GM23338 (cell line): ENCODE data around the gene GADD45B. TPM values are rescaled to one million over a fixed set of nuclear protein-coding genes. Genes with fewer than 3 reads are reported as not detected.

ENCODE experiments used
- ATAC-seq: fragments of 200-7000 bp; cut with Tn5 transposase; 3 replicates; pipeline ENCODE4 v1.9.1; 2020
- DNase-seq: peaks from one replicate; pipeline ENCODE4 v3.0.0-alpha.2; 2015; ENCODE audit warnings: low spot score
- H2AFZ ChIP-seq: fragments of 200-600 bp; sonication (generic); 2 replicates; pipeline ENCODE4 v1.8.0; 2016; ENCODE audit warnings: antibody characterized with exemption, mild to moderate bottlenecking, moderate library complexity
- H3F3A ChIP-seq: fragments of 200-600 bp; sonication (generic); replicated peaks from 2 replicates; pipeline ENCODE4 v1.8.0; 2017; ENCODE audit warnings: antibody characterized with exemption, mixed run types, low read depth
- H3K27ac ChIP-seq: fragments of 200-600 bp; sonication (generic); 2 replicates; pipeline ENCODE4 v1.6.1; 2016; ENCODE audit warnings: low read depth
- H3K27me3 ChIP-seq: fragments of 200-600 bp; sonication (generic); 2 replicates; pipeline ENCODE4 v1.8.0; 2016; ENCODE audit warnings: mild to moderate bottlenecking, mixed run types, moderate library complexity; ENCODE audit not compliant: insufficient read depth
- H3K36me3 ChIP-seq: fragments of 200-600 bp; sonication (generic); 2 replicates; pipeline ENCODE4 v1.8.0; 2016; ENCODE audit warnings: mild to moderate bottlenecking; ENCODE audit not compliant: insufficient read depth
- H3K4me1 ChIP-seq: fragments of 200-600 bp; sonication (generic); 2 replicates; pipeline ENCODE4 v1.8.0; 2016; ENCODE audit warnings: mild to moderate bottlenecking, moderate library complexity; ENCODE audit not compliant: insufficient read depth
- H3K4me2 ChIP-seq: fragments of 200-600 bp; sonication (generic); 2 replicates; pipeline ENCODE4 v1.7.1; 2017; ENCODE audit warnings: mixed run types
- H3K4me3 ChIP-seq: fragments of 200-600 bp; sonication (generic); 2 replicates; pipeline ENCODE4 v1.6.1; 2016; ENCODE audit warnings: mixed run types
- H3K79me2 ChIP-seq: fragments of 200-600 bp; sonication (generic); replicated peaks from 2 replicates; pipeline ENCODE4 v1.8.0; 2017; ENCODE audit warnings: mild to moderate bottlenecking; ENCODE audit not compliant: insufficient read depth
- H3K9me2 ChIP-seq: fragments of 200-600 bp; sonication (generic); 2 replicates; pipeline ENCODE4 v1.8.0; 2017; ENCODE audit not compliant: insufficient read depth
- H4K20me1 ChIP-seq: fragments of 200-600 bp; sonication (generic); replicated peaks from 2 replicates; pipeline ENCODE4 v1.8.0; 2017; ENCODE audit warnings: mild to moderate bottlenecking; ENCODE audit not compliant: insufficient read depth
- H3K27ac Mint-ChIP-seq: 2 replicates; pipeline ENCODE4 v1.8.0; 2020; ENCODE audit warnings: inconsistent platforms, mild to moderate bottlenecking, moderate library complexity, mixed read lengths
- H3K27me3 Mint-ChIP-seq: 3 replicates; pipeline ENCODE4 v1.8.0; 2022; ENCODE audit warnings: low read depth, mild to moderate bottlenecking, moderate library complexity, mixed read lengths, inconsistent platforms; ENCODE audit not compliant: insufficient read depth, poor library complexity
- H3K36me3 Mint-ChIP-seq: 3 replicates; pipeline ENCODE4 v1.8.0; 2021; ENCODE audit warnings: low read depth, mild to moderate bottlenecking, inconsistent platforms, moderate library complexity, mixed read lengths
- H3K4me1 Mint-ChIP-seq: 3 replicates; pipeline ENCODE4 v1.8.0; 2020; ENCODE audit warnings: mild to moderate bottlenecking, inconsistent platforms, mixed read lengths
- H3K4me3 Mint-ChIP-seq: 3 replicates; pipeline ENCODE4 v1.8.0; 2021; ENCODE audit warnings: moderate library complexity, mild to moderate bottlenecking, inconsistent platforms, mixed read lengths
- H3K9me3 Mint-ChIP-seq: 3 replicates; pipeline ENCODE4 v1.8.0; 2020; ENCODE audit warnings: moderate library complexity, mild to moderate bottlenecking, inconsistent platforms, mixed read lengths
- CTCF ChIP-seq, 2 experiments: fragments of 200-600 bp in 1 of 2; sonication (generic) in 1 of 2; conservative IDR thresholded peaks; 2 replicates each; pipeline versions ENCODE4 v1.5.1 to v1.6.1; 2016 to 2017; ENCODE audit warnings: antibody characterized with exemption in 2 of 2, low read depth in 2 of 2, mild to moderate bottlenecking in 2 of 2, moderate library complexity in 1 of 2
- EZH2 ChIP-seq: fragments of 200-600 bp; sonication (generic); IDR thresholded peaks from one replicate; pipeline ENCODE4 v1.8.0; 2017; ENCODE audit warnings: antibody characterized with exemption, mild to moderate bottlenecking, low read depth; ENCODE audit not compliant: unreplicated experiment
- EZH2phosphoT487 ChIP-seq: fragments of 200-600 bp; sonication (generic); IDR thresholded peaks from one replicate; pipeline ENCODE4 v1.8.1; 2018; ENCODE audit warnings: antibody characterized with exemption; ENCODE audit not compliant: unreplicated experiment
- JUNB ChIP-seq: IDR thresholded peaks from one replicate; pipeline ENCODE4 v1.6.1; 2016; ENCODE audit warnings: antibody characterized with exemption; ENCODE audit not compliant: unreplicated experiment
- NANOG ChIP-seq: IDR thresholded peaks from 2 replicates; pipeline ENCODE4 v1.6.1; 2016; ENCODE audit warnings: antibody characterized with exemption, borderline replicate concordance
- POLR2AphosphoS5 ChIP-seq: IDR thresholded peaks from 2 replicates; pipeline ENCODE4 v1.6.1; 2016; ENCODE audit warnings: antibody characterized with exemption, low read depth
- STAT1 ChIP-seq: IDR thresholded peaks from one replicate; pipeline ENCODE4 v1.6.1; 2016; ENCODE audit warnings: antibody characterized with exemption; ENCODE audit not compliant: unreplicated experiment
- ZNF114 ChIP-seq: fragments of 250-450 bp; sonication (Bioruptor Pico); IDR thresholded peaks from 2 replicates; pipeline ENCODE4 v1.5.0; 2020; ENCODE audit warnings: mild to moderate bottlenecking, moderate library complexity
- ZNF331 ChIP-seq: fragments of 250-450 bp; sonication (Bioruptor Pico); IDR thresholded peaks from 2 replicates; pipeline ENCODE4 v1.5.0; 2020; ENCODE audit warnings: low read depth, mild to moderate bottlenecking, moderate library complexity
- polyA plus RNA-seq: library from polyadenylated mRNA; unstranded; fragments of >200 nt; fragmentation: Nextera tagmentation; extraction: Ambion mirVana; gene quantifications from 2 replicates; pipeline ENCODE4 v1.2.1, GENCODE V29; 2016
- total RNA-seq: library from RNA; depleted of rRNA; stranded (reverse); fragments of >200 nt; shearing (Covaris generic); gene quantifications from 2 replicates; pipeline ENCODE4 v1.2.3, GENCODE V29; 2014
- TF ChIP-seq, protein P1 (sequence below): IDR thresholded peaks from 2 replicates; pipeline ENCODE4 v1.6.1; 2016; ENCODE audit warnings: antibody characterized with exemption
- TF ChIP-seq, protein P2 (sequence below): fragments of 250-450 bp; sonication (Bioruptor Pico); IDR thresholded peaks from 2 replicates; pipeline ENCODE4 v1.5.0; 2020; ENCODE audit warnings: mild to moderate bottlenecking, moderate library complexity
- TF ChIP-seq, protein P3 (sequence below): IDR thresholded peaks from one replicate; pipeline ENCODE4 v1.6.1; 2018; ENCODE audit warnings: antibody characterized with exemption; ENCODE audit not compliant: unreplicated experiment

The GADD45B gene
- total and polyA plus RNA-seq, 2 experiments from 2014 or later: 12.3 to 16.6 TPM

DNA sequence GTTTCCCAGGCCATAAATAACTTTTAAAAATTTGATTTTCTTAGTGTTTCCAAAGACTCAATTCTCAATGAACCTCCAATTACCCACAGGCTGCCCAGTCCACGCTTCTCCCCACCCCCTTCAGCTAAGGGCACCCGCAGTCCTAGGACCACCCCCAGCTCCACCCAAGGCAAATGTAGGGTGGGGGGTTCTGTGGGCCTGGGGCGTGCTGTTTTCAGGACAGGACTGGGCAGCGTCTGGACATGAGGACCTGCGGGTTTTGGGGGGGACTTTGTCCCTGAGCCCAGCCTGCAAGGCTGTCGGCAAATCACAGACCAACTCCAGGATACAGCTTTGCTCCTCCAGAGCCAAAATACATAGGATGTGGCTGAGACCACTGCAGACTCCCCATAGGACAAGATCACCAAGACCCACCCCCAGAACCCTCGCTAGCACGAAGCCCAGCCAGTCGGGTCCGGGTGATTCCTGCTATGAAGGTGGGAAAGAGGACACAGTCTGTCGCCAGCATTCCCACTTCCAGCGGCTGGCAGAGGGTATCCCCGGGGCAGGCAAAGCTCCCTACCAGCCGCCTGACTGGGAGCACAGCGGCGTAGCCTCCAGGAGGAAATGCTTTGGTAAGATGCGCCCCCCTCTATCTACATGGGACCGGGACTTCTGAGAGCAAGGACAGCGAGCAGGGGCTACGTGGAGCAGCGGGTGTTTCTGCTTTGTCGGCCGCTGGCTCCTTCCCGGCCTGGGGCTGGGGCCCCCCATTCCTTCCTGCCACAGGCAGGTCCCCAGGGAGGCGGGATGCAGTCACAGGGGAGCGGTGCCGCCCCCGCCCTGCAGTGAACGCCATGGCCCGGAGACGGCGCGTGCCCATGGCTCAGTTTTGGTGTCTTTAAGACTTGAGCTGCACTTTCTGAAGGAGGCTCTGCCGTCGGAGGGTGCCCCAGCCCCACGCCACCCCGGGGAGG lies 46.9 kb upstream of the GADD45B start:
- TF ChIP-seq, protein P1, sequence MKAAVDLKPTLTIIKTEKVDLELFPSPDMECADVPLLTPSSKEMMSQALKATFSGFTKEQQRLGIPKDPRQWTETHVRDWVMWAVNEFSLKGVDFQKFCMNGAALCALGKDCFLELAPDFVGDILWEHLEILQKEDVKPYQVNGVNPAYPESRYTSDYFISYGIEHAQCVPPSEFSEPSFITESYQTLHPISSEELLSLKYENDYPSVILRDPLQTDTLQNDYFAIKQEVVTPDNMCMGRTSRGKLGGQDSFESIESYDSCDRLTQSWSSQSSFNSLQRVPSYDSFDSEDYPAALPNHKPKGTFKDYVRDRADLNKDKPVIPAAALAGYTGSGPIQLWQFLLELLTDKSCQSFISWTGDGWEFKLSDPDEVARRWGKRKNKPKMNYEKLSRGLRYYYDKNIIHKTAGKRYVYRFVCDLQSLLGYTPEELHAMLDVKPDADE: no peak
- TF ChIP-seq CTCF (conservative IDR thresholded peaks at IDR 0.05; ENCODE audit: low read depth in 2 of 2) (no peak), POLR2AphosphoS5 (no peak), ZNF114 (no peak), EZH2phosphoT487 (no peak), JUNB (no peak), STAT1 (no peak), EZH2 (no peak), ZNF331 (CRISPR knock-in tag) (no peak), NANOG (no peak)
- TF ChIP-seq, protein P2, sequence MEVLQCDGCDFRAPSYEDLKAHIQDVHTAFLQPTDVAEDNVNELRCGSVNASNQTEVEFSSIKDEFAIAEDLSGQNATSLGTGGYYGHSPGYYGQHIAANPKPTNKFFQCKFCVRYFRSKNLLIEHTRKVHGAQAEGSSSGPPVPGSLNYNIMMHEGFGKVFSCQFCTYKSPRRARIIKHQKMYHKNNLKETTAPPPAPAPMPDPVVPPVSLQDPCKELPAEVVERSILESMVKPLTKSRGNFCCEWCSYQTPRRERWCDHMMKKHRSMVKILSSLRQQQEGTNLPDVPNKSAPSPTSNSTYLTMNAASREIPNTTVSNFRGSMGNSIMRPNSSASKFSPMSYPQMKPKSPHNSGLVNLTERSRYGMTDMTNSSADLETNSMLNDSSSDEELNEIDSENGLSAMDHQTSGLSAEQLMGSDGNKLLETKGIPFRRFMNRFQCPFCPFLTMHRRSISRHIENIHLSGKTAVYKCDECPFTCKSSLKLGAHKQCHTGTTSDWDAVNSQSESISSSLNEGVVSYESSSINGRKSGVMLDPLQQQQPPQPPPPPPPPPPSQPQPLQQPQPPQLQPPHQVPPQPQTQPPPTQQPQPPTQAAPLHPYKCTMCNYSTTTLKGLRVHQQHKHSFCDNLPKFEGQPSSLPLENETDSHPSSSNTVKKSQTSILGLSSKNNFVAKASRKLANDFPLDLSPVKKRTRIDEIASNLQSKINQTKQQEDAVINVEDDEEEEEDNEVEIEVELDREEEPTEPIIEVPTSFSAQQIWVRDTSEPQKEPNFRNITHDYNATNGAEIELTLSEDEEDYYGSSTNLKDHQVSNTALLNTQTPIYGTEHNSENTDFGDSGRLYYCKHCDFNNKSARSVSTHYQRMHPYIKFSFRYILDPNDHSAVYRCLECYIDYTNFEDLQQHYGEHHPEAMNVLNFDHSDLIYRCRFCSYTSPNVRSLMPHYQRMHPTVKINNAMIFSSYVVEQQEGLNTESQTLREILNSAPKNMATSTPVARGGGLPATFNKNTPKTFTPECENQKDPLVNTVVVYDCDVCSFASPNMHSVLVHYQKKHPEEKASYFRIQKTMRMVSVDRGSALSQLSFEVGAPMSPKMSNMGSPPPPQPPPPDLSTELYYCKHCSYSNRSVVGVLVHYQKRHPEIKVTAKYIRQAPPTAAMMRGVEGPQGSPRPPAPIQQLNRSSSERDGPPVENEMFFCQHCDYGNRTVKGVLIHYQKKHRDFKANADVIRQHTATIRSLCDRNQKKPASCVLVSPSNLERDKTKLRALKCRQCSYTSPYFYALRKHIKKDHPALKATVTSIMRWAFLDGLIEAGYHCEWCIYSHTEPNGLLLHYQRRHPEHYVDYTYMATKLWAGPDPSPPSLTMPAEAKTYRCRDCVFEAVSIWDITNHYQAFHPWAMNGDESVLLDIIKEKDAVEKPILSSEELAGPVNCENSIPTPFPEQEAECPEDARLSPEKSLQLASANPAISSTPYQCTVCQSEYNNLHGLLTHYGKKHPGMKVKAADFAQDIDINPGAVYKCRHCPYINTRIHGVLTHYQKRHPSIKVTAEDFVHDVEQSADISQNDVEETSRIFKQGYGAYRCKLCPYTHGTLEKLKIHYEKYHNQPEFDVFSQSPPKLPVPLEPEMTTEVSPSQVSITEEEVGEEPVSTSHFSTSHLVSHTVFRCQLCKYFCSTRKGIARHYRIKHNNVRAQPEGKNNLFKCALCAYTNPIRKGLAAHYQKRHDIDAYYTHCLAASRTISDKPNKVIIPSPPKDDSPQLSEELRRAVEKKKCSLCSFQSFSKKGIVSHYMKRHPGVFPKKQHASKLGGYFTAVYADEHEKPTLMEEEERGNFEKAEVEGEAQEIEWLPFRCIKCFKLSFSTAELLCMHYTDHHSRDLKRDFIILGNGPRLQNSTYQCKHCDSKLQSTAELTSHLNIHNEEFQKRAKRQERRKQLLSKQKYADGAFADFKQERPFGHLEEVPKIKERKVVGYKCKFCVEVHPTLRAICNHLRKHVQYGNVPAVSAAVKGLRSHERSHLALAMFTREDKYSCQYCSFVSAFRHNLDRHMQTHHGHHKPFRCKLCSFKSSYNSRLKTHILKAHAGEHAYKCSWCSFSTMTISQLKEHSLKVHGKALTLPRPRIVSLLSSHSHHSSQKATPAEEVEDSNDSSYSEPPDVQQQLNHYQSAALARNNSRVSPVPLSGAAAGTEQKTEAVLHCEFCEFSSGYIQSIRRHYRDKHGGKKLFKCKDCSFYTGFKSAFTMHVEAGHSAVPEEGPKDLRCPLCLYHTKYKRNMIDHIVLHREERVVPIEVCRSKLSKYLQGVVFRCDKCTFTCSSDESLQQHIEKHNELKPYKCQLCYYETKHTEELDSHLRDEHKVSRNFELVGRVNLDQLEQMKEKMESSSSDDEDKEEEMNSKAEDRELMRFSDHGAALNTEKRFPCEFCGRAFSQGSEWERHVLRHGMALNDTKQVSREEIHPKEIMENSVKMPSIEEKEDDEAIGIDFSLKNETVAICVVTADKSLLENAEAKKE (CRISPR knock-in tag): no peak
- TF ChIP-seq, protein P3, sequence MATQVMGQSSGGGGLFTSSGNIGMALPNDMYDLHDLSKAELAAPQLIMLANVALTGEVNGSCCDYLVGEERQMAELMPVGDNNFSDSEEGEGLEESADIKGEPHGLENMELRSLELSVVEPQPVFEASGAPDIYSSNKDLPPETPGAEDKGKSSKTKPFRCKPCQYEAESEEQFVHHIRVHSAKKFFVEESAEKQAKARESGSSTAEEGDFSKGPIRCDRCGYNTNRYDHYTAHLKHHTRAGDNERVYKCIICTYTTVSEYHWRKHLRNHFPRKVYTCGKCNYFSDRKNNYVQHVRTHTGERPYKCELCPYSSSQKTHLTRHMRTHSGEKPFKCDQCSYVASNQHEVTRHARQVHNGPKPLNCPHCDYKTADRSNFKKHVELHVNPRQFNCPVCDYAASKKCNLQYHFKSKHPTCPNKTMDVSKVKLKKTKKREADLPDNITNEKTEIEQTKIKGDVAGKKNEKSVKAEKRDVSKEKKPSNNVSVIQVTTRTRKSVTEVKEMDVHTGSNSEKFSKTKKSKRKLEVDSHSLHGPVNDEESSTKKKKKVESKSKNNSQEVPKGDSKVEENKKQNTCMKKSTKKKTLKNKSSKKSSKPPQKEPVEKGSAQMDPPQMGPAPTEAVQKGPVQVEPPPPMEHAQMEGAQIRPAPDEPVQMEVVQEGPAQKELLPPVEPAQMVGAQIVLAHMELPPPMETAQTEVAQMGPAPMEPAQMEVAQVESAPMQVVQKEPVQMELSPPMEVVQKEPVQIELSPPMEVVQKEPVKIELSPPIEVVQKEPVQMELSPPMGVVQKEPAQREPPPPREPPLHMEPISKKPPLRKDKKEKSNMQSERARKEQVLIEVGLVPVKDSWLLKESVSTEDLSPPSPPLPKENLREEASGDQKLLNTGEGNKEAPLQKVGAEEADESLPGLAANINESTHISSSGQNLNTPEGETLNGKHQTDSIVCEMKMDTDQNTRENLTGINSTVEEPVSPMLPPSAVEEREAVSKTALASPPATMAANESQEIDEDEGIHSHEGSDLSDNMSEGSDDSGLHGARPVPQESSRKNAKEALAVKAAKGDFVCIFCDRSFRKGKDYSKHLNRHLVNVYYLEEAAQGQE: no peak
- ATAC-seq (peak; percentile 1; the same call in 2 of the 3 replicates), DNase-seq (peak; percentile 71)
- Mint-ChIP-seq H3K36me3 (peaks cover 37% of the 10 kb centered on the region), H3K4me1 (peaks cover 28% of the 10 kb centered on the region), H3K9me3 (peaks cover 5% of the 10 kb centered on the region), H3K27me3 (peaks cover 24% of the 10 kb centered on the region), H3K27ac (peak overlapping the region; percentile 100; the same call in 1 of the 2 replicates), H3K4me3 (peak overlapping the region; percentile 94)
- H3K36me3 ChIP-seq: no peaks in the 10 kb centered on the region; the same call in 1 of the 2 replicates
- H3K79me2 ChIP-seq: peaks cover 18% of the 10 kb centered on the region
- peak overlapping the region; percentile 99 for H3K4me3 ChIP-seq
- H2AFZ ChIP-seq: no peak overlapping the region
- H3K4me2 ChIP-seq: peak overlapping the region; percentile 95
- H3K27me3 ChIP-seq: no peaks in the 10 kb centered on the region
- no peaks in the 10 kb centered on the region for H3K9me2 ChIP-seq
- peak overlapping the region; percentile 88 for H3K27ac ChIP-seq
- H3K4me1 ChIP-seq: peaks cover 14% of the 10 kb centered on the region
- H3F3A ChIP-seq: peaks cover 28% of the 10 kb centered on the region
- H4K20me1 ChIP-seq: no peaks in the 10 kb centered on the region; the same call in none of the 2 replicates
